ENCODE results near the gene TMIGD1.
A peak's percentile ranks its signal among the peaks of the same experiment; 100 is the strongest.

Gene TMIGD1

DNA sequence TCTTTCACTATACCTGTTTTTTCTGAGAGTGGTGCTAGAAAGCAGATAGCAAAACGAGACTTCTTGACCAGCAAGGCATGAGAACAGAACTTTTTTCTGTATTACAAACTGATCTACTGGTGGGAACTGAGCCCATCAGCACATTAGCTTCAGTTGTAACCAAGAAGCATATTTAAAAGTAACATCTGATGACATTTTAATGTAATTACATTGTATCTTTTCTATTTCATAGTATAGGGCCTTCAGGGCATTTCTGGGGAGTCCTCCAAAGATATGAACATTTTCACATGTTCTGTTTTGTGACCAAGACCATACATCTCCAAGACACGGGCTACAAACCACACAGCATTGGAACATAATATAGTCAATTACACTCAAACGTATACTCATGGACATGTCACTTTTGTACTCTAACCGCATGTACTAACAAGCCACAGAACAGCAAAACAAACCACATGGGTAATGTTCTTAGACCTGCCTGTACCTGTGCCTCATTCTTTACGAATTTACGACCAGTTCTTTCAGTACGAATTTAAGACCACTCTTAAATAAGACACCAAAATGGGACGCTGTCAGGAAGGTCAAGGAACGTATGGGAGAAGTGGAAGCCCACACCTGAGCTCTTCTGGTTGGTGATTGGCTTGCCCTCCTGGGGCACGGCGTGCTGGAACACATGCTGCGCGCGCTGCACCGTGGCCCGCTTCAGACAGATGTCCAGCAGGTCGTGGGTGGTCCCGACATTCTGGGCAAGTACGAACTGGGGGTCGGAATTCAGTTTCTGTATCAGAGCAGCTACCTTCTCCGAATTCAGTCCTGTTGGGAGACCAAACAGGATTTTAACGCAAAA, 42.9 kb downstream of the TMIGD1 start:
- peak; percentile 61 for DNase-seq (ENCODE audit: low read depth)
- peak; percentile 69 for TF ChIP-seq MYC (IDR thresholded peaks at IDR 0.05; ENCODE audit: low read depth, low read length)
- TF ChIP-seq CTCF (IDR thresholded peaks at IDR 0.05; ENCODE audit: low read depth, low read length): no peak
- TF ChIP-seq, protein P1, sequence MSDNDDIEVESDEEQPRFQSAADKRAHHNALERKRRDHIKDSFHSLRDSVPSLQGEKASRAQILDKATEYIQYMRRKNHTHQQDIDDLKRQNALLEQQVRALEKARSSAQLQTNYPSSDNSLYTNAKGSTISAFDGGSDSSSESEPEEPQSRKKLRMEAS (IDR thresholded peaks at IDR 0.05; ENCODE audit: low read depth, low read length): peak; percentile 83
- no peak for TF ChIP-seq POLR2A (IDR thresholded peaks at IDR 0.05; ENCODE audit: extremely low read depth, insufficient read length)
- peak overlapping the region; percentile 95 for H3K4me3 ChIP-seq (ENCODE audit: low read depth, low read length)

- DNase-seq (ENCODE audit: low read depth): no peak
- peak overlapping the region; percentile 95 for H3K4me3 ChIP-seq (ENCODE audit: low read depth, low read length)
- TF ChIP-seq CTCF (IDR thresholded peaks at IDR 0.05; ENCODE audit: low read depth, low read length) (no peak), POLR2A (IDR thresholded peaks at IDR 0.05; ENCODE audit: extremely low read depth, insufficient read length) (no peak), MYC (IDR thresholded peaks at IDR 0.05; ENCODE audit: low read depth, low read length) (no peak)
- TF ChIP-seq, protein P1 (IDR thresholded peaks at IDR 0.05; ENCODE audit: low read depth, low read length): no peak
These were observed 43.8 kb downstream of the TMIGD1 start for GRCh38 chr17:30290077-30290476.

DNA sequence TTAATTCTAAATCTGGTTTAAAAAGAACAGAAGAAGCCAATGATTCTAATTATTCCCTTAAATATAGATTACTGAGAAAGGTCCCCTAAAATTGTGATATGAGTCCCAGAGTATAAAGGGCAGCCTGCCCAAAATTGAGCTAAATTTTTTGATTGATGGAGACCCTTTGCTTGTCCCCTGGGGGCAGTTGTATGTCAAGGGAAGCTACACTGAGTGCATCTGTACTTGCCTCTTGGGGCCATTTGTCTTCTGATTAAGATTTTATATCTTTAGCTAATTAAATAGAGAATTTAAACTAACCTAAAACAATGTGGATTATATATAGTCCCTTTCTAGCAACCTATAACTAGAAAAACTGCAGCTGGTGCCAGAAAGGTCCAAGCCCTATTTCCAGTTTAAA, 54.7 kb downstream of the TMIGD1 start:
- TF ChIP-seq POLR2A (IDR thresholded peaks at IDR 0.05; ENCODE audit: extremely low read depth, insufficient read length): no peak
- no peak for TF ChIP-seq MYC (IDR thresholded peaks at IDR 0.05; ENCODE audit: low read depth, low read length)
- no peak for TF ChIP-seq CTCF (IDR thresholded peaks at IDR 0.05; ENCODE audit: low read depth, low read length)
- DNase-seq (ENCODE audit: low read depth): no peak
- H3K4me3 ChIP-seq (ENCODE audit: low read depth, low read length): no peak overlapping the region

DNA sequence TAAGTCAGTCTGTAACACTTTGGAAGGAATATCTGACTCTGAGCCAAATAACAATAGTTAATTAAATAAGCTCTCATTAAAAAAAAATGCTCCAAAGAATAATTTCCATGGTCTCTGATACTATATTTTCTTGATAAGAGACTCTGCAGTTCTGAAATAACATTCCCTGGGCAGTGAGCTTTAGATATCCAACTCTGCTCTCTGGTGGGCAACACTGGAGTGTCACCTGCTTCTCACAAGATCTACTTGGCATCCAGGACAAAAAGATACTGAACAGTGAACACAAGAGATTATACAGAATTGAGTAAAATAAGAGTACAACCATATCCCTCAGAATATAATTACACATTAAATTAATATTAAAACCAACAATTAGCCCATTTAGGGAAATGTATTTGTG, 55.8 kb downstream of the TMIGD1 start:
- no peak overlapping the region for H3K4me3 ChIP-seq (ENCODE audit: low read depth, low read length)
- peak; percentile 58 for DNase-seq (ENCODE audit: low read depth)
- TF ChIP-seq MYC (IDR thresholded peaks at IDR 0.05; ENCODE audit: low read depth, low read length) (no peak), POLR2A (IDR thresholded peaks at IDR 0.05; ENCODE audit: extremely low read depth, insufficient read length) (no peak), CTCF (IDR thresholded peaks at IDR 0.05; ENCODE audit: low read depth, low read length) (peak; percentile 41)
- TF ChIP-seq, protein P1 (IDR thresholded peaks at IDR 0.05; ENCODE audit: low read depth, low read length): no peak

GRCh38 chr17:30275911-30276310, 57.9 kb downstream of the TMIGD1 start:
- DNase-seq (ENCODE audit: low read depth): no peak
- TF ChIP-seq, protein P1 (IDR thresholded peaks at IDR 0.05; ENCODE audit: low read depth, low read length): no peak
- TF ChIP-seq POLR2A (IDR thresholded peaks at IDR 0.05; ENCODE audit: extremely low read depth, insufficient read length) (no peak), CTCF (IDR thresholded peaks at IDR 0.05; ENCODE audit: low read depth, low read length) (no peak), MYC (IDR thresholded peaks at IDR 0.05; ENCODE audit: low read depth, low read length) (no peak)
- H3K4me3 ChIP-seq (ENCODE audit: low read depth, low read length): no peak overlapping the region
